GM19043 (cell line): ENCODE results near the gene FKBP3.
"Not testable (repeated sequence)": the region's sequence is repeated elsewhere in the genome, so short reads cannot be mapped to it uniquely, and the experiment has no call there.

Experiments used
- ATAC-seq: cut with Tn5 transposase; IDR thresholded peaks from one replicate; pipeline ENCODE4 v1.9.1; 2021; ENCODE audit warnings: low read depth; ENCODE audit not compliant: unreplicated experiment

Gene FKBP3

DNA sequence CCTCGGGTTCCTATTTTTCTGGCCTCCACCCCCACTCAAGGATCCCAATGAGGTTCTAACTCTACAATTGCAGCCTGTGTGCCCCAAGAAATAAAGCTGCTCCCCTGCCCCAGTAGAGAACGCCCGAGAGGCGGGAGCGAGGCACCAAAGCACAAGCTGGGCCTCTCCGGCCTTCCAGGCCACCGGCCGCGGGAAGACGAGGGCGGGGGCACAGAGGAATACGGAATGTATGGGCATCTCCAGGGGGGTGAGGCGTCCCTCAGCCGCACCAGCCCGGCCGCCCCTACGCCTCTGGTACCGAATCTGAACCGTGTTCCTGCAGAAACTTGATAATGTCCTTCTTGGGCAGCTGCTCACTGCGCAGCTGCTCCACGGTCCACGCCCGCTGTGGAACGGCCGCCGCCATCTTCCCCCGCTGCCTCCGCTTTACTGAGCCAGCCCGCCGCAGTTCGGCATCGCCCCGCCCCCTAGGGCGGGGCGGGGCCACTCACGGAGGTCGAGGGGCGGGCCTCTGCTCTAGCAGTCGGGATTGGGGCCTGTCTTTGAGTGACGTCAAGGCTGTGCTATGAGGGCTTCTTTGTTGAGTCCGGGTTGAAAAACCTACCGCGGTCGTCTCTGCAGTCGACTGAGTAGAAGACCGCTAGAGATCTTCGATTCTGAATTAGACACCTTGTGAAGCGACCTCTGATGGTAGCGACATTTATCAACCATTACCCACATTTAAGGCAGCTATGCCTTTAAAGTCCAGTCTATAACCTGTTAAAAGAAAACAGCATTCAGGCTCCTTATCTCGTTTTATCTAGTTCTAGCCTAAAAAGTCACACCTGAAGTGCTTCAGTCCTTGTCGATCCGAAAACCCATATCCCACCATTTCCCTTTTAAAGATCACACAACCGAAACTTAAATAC lies at the start of gene FKBP3:
Gene FKBP3, minus strand, starts transcription at position 431 of the 908 bp plus-strand sequence. Its CDS starts 25 bp downstream, at position 406.
- ATAC-seq = peak; percentile 84

DNA sequence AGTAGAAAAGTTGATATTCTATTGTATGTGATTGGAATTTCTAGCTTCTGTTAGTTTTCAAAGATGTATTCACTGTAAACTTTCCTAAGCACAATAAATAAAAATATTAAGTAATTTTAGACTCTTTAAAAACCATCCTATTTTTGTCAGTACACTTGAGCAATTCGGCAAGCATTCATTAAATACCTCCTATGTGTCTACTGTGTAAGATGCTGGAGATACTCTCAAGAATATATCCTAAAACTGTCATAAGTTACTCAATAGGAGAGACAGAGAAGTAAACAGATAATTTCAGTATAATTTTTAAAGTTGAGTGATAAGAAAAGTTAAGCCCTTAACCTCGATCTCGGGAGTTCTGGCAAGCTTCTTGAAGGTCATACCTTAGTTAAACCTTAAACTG lies 47.5 kb upstream of the FKBP3 start:
- ATAC-seq = no peak

DNA sequence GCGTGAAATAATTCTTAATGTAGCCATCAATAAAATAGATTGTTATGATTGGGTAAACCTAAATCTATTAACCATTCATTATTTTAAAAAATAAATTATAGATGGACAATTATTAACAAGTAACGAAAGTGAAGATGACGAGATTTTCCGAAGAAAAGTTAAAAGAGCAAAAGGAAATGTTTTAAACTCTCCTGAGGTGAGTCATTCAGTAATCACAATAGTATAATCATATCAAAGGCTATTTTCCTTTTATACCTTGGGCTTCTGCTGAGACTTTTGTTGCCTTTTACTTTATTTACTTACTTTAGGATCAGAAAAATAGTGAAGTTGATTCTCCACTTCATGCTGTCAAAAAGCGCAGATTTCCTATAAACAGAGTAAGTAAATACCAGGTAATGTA lies 47.0 kb upstream of the FKBP3 start:
- no peak for ATAC-seq

DNA sequence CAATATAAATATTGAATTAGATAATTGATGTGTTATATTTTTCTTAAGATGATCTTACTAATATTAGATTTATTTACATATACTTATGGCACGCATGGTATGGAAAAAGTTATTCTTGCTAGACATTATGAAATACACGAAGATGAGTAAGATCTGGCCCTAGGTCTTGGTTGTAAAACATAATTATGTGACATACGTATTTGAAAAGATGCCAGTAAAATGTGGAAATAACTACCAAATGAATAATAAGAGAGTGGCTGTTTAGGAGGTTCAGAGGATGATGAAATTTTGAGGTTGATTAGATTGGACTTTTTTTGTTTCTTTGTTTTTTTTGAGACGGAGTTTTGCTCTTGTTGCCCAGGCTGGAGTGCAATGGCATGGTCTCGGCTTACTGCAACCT lies 42.8 kb upstream of the FKBP3 start:
- no peak for ATAC-seq

DNA sequence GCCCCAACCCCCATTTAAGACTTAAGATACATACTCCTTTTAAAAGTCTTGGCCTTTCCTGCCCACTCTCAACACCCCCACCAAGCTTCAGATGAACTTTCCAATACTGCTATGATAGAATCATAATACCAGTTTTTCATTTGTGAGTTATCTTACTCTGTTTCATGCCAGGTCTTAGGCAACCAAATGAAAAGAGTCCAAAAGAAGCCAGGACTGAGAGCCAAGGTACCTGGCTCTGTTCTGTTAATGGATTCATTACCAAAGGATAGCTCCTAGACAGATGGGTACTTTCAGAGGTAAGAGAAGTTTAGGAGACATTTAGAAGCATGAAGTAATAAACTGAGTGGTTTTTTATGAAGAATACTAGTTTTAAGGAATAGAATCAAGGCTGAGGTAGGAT lies 35.6 kb upstream of the FKBP3 start:
- ATAC-seq = no peak

DNA sequence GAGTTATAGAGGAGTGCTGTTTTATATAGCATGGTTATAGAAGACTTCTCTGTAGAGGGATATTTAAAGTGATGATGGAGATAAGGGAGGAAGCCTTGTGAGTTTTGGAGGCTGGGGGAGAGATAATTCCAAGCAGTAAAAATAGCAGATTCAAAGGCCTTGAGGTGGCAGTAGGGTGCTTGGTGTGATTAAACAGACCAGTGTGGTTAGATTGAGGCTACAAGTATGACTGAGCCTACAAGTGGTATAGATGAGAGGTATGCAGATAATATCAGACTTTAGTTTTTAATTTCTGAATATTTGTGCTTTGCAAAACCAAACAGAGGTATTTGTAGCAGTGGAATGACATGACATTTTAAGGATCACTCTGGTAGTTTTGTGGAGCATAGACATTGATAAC lies 21.8 kb upstream of the FKBP3 start:
- ATAC-seq = peak; percentile 61

DNA sequence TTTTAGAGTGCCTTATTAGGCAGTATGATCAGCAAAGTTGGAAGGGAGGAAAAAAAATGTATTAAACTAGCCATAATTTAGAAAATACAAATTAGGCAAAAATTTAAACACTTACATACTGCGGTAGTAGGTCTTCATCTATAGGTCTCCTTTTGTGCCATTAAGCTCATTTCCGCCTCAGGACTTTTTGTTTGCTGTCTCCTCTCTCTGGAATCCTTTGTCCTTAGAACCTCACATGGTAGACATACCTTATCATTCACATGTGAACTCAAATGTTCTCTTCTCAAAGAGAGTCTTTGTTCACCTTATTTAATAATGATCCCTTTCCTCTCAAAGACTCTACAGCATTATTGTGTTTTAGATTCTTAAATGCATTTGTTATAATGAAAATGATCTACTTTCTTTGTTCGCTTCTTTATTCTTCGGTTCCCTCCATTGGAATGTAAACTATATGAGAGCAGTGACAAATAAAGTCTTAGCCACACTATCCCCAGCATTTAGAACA lies 16.2 kb upstream of the FKBP3 start:
- no peak for ATAC-seq

DNA sequence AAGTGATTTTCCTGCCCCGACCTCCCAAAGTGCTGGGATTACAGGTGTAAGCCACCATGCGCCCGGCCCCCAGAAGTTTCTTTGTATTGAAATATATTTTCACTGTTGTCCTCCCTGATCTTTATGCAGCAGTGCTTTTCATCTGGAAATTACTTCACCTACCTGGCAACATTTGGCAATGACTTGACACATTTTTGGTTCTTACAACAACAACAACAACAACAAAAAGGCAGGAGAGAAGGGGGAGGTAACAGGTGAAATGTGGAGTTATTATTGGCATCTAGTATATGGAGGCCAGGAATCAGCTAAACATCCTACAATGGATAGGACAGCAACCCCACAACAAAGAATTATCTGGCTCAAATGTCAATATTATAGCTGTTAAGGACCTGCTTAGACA lies 15.3 kb upstream of the FKBP3 start:
- no peak for ATAC-seq

DNA sequence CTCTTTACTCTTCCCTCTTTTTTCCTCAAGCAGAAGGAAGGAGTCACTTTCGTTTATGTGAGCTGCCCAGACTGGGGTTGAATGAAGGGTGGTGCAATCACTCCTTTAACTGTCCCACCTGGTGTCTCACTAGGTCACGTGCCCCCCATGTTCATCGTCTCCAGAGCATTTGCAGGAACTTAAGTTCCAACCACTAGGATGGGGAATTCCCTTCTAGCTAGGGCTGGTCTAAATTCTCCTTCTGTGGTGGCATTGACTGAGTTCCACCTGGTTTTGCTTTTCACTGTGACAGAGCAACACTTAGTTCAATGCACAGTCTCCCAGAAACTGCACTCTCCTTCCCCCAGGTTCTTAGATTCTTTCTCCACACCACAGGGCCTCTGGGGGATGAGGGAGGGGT lies 10.9 kb upstream of the FKBP3 start:
- ATAC-seq = no peak

DNA sequence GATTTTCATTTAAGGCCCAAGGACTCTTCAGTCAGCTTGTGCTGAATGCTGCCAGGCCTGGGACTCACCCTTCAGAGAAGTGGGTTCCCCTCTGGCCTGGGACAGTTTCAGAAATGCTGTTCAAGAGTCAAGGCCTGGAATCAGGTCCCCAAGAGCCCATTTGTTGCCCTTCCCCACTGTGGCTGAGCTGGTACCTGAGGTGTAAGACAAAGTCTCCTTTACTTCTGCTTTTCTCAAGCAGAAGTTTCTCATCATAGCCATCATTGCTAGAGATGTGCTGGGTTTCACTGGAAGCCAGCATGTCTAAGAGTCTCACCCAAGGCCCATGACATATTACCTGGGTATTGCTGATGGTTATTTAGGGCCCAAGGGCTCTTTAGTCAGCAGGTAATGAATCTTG lies 10.4 kb upstream of the FKBP3 start:
- peak; percentile 57 for ATAC-seq

DNA sequence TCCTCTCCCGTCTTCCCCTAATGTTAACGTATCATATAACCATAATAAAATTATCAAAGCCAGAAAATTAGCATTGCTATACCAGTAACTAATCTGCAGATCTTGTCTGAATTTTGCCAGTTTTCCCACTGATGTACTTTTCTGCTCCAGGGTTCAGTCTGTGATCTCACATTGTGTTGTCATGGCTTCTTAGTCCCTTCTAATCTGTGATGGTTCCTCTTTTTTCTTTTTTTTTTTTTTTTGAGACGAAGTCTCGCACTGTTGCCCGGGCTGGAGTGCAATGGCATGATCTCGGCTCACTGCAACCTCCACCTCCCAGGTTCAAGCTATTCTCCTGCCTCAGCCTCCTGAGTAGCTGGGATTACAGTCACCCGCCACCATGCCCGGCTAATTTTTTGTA lies 7.8 kb upstream of the FKBP3 start:
- not testable (repeated sequence) for ATAC-seq

DNA sequence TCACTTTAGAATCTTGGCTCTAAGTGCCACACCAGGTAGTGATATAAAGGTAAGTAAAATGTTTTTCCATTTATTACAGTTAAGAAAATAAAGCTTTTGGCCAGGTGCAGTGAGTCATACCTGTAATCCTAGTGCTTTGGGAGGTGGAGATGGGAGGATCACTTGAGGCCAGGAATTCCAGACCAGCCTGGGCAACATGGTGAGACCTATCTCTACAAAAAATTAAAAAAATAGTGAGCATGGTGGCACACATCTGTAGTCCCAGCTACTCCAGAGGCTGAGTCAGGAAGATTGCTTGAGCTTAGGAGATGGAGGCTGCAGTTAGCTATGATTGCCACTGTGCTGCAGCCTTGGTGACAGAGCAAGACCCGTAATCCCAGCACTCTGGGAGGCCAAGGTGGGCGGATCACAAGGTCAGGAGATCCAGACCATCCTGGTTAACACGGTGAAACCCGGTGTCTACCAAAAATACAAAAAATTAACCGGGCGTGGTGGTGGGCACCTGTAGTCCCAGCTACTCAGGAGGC lies 6.4 kb upstream of the FKBP3 start:
- no peak for ATAC-seq

DNA sequence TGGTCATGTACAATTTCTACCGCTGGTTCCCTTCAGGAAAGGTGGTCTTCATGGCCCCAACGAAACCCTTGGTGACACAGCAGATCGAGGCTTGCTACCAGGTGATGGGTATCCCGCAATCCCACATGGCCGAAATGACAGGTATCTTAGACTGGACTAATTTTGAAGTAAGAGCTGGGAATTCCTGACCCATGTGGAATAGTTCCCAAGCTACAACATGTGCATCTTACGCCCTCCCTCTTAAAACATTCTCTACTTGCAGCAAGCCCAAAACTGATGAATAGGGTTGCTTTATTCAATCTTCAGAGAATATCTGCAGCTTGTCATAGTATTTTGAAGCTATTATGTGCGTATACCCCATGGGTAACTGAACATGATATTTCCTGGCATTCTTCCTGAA lies 2.1 kb upstream of the FKBP3 start:
- no peak for ATAC-seq

DNA sequence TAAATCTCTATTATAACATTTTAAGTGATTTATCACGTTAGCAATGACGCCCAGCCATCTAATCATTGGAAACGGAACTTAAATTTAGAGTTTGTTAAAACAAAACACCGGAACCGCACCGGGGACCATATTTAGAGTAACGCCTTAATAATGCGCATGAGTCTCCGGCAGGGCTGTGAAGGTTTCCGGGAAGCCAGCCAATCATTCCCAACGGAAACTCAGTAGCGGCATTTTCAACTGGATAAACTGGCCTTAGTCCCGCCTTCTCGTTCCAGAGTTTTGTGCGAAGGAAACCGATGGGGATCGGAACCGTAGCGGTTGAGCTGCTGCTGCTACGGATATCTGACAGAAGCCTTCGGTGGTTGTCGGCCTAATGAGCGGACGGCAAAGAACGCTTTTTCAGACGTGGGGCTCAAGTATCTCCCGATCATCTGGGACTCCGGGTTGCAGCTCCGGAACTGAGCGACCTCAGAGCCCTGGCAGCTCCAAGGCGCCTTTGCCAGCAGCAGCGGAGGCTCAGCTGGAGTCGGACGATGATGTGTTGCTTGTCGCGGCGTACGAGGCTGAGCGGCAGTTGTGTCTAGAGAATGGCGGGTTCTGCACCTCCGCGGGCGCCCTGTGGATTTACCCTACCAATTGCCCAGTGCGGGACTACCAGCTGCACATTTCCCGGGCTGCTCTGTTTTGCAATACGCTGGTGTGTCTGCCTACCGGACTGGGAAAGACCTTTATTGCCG lies 1.5 kb upstream of the FKBP3 start, which contains the start of gene FANCM:
Gene FANCM, plus strand, starts transcription at position 272 of the 737 bp plus-strand sequence. Its CDS starts 102 bp downstream, at position 374.
- ATAC-seq = peak; percentile 34

DNA sequence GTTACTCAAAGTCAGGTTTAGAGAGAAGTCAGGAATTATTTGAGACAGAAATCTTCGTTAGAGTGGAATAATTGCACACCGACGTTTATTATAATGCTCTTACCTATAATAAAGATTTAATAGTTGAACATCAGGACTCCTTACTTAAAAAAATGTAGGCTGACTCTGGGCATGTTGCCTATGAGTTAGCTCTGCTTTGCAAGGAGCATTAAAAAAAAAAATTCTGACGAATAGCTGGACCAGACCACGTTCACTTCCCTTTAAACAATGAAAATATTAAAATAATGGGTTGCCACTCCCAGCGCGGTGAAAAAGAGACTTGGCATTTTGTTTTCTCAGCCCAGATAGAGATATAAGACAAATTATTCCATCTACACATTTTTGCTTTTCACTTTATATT lies 875 bp upstream of the FKBP3 start:
- no peak for ATAC-seq

DNA sequence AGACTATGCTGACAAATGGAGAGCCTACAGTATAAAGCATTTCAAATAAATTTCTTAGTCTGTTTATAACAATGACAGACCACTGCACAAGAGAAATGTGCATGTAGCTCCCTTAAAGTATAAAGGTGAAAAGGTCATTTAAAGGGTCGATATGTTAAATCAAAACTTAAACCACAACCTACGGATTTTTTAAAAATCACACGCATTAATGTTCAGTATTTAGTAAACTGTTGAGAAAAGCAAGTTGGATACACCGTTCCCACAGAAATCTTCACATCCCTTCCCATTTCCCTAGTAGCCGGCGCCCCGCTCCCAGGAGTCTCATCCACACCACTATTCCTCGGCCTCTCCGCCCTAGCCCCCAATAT lies 614 bp downstream of the FKBP3 start:
- ATAC-seq = no peak

DNA sequence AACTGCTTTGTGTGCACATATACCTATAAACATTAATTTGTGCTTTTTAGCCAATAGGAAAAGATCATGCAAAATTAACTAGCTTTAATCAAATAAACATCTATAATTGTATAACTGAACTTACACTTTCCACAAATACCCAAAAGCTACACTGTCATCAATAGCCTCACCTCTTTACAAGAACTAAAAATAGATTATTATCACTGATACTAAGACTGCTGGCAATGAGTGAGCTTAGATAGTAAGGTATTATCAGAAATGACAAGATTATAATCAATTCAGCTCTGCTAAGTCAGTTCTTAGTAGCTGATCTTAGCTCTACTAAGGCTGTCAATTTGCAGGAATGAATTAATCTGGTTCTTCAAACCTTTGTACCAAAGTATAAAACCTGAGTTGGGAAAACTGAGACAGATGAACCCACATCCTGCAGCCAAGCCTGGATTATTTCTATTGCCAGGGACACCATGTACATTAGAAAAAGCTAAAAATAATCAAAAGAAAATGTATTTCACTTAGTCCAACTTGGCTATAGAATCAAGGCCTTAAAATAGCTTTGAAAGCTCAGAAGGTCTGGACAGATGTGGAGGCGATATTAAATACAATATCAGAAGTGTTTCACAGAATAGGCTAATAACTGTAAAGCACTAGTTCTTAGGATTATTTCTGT lies 5.2 kb downstream of the FKBP3 start:
- no peak for ATAC-seq

DNA sequence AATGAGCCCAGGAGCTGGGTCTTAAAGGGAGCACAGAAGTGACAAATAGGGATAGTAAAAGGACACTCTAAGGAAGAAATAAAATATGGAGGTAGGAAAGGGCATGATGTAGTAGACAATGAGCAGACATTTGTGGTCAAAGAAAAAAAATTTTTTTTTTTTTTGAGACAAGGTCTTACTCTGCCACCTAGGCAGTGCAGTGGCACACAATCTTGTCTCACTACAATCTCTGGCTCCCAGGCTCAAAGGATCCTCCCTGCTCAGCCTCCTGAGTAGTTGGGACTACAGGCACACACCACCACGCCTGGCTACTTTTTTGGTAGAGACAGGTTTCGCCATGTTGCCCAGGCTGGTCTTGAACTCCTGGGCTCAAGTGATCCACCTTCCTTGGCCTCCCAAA lies 8.5 kb downstream of the FKBP3 start:
- ATAC-seq = no peak

DNA sequence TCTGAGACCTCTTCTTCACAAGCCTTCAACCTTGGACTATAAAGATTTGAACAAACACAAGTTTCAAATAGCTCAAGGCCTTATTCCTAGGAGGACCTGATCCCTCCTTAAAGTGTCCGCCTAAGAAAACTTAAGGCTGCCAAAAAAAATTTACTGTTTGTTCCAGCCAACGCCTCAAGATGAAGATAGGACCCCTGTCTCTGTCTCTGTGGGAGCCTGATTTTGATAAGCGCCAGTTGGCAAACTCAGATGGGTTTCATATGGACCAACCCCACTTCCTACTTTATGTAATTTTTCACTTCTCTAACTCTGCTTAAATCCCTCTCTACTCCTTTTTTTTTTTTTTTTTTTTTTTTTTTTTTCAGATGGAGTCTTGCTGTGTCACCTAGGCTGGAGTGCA lies 11.0 kb downstream of the FKBP3 start:
- no peak for ATAC-seq

DNA sequence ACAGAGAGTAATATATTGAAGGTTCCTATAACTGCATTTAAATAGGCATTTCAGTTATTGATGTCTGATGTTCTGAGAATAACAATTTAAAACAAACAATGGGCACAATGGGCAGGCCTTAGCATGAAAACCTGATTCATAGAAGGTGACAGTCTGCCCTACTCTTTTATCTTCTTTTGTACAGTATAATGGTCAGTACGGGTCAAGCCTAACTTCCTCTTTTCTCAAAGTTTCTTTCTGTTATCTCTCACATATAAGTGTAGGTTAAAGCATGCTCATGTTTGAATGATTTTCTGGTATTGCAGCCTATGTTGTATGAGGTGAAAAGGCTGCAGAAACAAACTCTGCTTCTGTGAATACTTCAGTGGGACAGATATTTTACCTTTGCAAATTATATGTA lies 14.2 kb downstream of the FKBP3 start:
- ATAC-seq = no peak

DNA sequence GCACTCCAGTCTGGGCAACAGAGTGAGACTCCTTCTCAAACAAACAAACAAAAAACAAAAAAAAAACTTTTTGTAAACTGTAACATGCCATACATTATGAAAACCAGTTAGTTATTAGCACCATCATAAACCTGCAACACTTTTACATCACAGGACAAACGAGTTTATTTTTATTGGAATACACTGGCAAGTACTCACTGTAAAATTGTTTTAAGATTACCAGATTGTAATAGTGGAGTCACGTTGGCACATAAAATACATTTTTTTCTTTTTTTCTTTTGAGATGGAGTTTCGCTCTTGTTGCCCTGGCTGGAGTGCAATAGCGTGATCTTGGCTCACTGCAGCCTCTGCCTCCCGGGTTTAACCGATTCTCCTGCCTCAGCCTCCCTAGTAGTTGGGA lies 15.7 kb downstream of the FKBP3 start:
- ATAC-seq = no peak
